Mammary epithelial cell (primary cell): Measurements from ENCODE around the gene CDK14.

ENCODE experiments used
- EZH2 ChIP-seq: IDR thresholded peaks from 2 replicates; pipeline ENCODE4 v1.6.1; 2012; ENCODE audit warnings: low read length, inconsistent platforms, borderline replicate concordance
- TF ChIP-seq, protein P1 (sequence below), 2 donors: IDR thresholded peaks in 1 of 2; conservative IDR thresholded peaks in 1 of 2; 2 replicates each; pipeline ENCODE4 v1.5.1; 2011 to 2012; ENCODE audit warnings: inconsistent platforms in 2 of 2, low read length in 2 of 2, mild to moderate bottlenecking in 2 of 2, control low read depth in 1 of 2, low read depth in 1 of 2; ENCODE audit not compliant: insufficient read depth in 1 of 2; ENCODE audit errors: extremely low read depth in 1 of 2

DNA sequence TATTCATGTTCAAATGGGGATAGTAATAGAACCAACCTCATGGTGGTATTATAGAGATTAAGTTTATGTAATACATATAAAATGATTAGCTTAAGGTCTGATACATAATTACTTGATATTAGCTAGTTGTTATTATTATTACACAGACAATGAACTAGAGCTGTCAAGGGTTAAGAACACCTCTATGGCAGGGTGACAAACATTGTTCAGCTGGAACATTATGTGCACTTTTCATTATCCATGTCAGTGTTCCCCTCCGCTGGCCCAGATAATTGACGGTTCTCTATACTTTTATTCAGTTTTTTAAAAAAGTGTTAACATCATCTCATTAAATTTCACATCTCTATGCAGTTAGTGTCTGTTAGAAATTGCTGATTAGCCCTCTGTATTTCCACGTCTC lies 142.1 kb downstream of the CDK14 start:
- TF ChIP-seq, protein P1, sequence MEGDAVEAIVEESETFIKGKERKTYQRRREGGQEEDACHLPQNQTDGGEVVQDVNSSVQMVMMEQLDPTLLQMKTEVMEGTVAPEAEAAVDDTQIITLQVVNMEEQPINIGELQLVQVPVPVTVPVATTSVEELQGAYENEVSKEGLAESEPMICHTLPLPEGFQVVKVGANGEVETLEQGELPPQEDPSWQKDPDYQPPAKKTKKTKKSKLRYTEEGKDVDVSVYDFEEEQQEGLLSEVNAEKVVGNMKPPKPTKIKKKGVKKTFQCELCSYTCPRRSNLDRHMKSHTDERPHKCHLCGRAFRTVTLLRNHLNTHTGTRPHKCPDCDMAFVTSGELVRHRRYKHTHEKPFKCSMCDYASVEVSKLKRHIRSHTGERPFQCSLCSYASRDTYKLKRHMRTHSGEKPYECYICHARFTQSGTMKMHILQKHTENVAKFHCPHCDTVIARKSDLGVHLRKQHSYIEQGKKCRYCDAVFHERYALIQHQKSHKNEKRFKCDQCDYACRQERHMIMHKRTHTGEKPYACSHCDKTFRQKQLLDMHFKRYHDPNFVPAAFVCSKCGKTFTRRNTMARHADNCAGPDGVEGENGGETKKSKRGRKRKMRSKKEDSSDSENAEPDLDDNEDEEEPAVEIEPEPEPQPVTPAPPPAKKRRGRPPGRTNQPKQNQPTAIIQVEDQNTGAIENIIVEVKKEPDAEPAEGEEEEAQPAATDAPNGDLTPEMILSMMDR (conservative IDR thresholded peaks at IDR 0.05 in 1 of 2, IDR thresholded peaks at IDR 0.05 in 1 of 2; ENCODE audit: extremely low read depth in 1 of 2, insufficient read depth in 1 of 2, low read depth in 1 of 2, low read length in 2 of 2) = no peak
- no peak for TF ChIP-seq EZH2
